SKM-1 (cell line): ENCODE results near the gene CSPG5.

Source experiments
- DNase-seq: peaks from one replicate; lab custom pipeline; 2025; ENCODE audit not compliant: unreplicated experiment; lab: John Stamatoyannopoulos, UW

The CSPG5 gene, protein sequence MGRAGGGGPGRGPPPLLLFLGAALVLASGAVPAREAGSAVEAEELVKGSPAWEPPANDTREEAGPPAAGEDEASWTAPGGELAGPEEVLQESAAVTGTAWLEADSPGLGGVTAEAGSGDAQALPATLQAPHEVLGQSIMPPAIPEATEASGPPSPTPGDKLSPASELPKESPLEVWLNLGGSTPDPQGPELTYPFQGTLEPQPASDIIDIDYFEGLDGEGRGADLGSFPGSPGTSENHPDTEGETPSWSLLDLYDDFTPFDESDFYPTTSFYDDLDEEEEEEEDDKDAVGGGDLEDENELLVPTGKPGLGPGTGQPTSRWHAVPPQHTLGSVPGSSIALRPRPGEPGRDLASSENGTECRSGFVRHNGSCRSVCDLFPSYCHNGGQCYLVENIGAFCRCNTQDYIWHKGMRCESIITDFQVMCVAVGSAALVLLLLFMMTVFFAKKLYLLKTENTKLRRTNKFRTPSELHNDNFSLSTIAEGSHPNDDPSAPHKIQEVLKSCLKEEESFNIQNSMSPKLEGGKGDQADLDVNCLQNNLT

DNA sequence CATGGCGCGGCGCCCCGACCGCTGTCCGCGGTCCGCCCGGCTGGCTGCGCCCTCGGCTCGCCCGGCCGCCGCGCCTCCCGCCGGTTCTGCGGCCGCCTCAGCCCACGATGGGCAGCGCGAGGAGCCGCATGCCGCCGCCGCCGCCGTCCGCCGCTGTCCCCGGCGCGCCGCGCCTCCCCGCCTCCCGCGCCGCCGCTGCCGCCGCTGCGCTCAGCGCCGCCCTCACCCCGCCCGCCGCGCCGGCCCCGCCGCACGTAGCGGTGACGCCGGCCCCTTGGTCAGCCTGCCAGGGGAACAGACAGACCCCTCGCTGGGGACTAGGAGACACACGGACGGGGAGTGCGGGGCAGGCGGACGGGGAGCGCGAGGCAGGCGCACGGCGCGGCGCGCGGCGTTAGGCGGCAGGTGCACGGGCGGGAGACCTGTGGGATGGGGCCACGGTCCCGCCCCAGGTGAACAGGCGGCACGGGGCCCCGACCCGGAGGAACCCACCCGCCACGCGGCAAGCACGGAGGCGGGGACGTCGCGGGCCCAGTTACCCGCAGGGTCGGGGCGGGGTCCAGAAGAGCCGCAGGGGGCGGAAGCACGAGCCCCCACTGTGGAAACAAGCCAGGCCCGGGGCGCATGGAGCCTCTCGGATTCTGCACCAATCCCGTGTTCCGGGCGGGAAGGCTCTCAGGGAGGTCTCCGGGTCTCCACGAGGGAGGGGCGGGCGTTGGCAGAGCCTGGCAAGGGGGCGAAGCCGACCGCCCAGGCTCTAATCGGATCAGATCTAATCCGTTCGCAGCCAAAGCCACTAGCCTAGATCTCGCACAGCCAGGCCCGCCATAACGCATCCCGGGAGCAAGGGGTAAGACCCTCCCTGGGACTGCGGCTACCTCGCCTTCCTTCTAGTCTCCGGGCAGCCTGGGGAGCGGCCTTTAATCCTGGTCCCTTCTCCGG is at the start of gene CSPG5:
CSPG5 (minus strand) TSS at position 175 of the 942 bp plus-strand sequence; CDS start at position 3, 172 bp downstream.
- DNase-seq, result no peak

DNA sequence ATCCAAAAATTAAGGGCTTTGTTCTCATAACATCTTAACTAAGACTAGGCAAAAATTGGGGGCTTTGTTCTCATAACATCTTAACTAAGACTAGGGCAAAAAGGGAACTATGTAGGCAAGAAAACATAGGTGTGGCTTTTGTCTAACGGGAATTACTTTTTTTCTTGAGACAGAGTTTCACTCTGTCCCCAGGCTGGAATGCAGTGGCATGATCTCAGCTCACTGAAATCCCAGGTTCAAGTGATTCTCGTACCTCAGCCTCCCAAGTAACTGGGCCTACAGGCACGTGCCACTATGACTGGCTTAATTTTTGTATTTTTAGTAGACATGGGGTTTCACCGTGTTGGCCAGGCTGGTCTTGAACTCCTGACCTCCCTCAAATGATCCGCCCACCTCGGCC is 49.8 kb upstream of the CSPG5 start:
- no peak for DNase-seq

DNA sequence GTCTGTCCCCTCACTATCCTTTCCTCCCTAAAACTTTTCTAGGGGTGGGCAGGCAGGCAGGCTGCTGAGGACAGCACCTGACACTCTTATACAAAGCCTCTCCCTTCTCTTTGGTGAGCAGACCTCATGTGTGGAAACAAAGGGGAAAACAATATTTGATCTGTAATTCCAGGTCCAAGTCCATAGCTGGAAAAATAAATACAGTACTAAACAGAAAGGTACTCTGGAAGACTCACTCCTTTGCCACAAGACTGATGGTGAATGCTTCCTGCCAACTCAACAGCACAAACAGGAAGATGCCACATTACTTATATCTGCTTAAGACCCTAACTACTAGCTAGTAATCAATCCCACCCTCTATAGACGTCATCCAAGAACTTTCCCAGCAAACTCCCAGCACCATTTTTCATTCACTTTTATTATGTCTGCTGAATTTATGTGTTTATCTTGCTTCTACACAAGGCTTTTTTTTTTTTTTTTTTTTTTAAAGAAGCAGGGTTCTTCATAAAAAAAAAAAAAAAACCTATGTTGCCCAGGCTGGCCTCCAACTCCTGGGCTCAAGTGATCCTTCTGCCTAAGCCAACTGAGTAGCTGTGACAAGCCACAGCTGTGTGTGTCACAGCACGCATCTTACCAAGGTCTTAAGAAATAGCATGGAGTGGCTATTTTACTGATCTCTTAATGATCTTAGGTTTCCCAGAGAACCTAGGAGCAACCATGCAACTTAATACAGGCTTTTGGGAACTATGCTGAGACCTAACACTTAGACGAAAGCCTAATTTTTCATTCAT is 44.2 kb upstream of the CSPG5 start:
- DNase-seq, result no peak

DNA sequence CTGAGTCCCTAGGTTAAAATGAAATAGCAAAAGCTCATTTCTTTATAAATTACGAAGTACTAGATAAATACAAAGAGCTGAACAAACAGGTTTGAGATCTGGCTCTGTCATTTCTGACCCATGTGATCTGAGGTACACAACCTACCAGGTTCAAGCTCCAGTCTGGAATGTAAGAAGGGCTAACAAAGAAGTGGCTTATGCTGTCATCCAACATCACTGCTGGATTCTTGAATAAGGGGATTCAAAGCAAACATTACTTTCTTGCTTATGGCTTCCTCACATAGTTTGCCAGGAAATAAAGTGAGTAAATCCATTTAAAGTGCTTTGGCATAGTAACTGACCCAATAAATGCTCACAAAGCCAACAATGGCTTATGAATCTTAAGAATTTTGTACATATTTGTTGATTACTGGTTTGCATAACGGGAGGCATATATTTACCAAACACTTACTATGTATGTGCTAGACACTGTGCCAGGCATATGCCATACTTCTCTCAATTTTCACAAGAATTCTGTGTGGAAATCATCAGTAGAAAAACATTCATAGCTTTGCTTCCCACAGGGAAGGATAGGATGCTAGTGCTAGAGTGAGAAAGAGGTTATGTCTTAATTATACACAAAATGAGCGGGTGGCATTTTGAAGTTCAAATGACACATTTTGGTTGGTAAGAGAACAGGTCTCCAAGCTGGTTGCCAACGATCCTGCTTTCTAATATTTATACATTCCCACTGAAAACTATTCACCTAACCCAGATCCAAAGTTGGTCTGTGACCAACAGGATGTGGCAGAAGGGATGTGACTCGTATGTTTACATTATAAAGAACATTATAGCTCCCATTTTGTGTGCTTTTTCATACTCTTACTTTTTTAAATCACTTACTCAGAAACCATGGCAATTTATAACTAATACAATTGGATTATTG is 38.7 kb upstream of the CSPG5 start:
- DNase-seq, result no peak

DNA sequence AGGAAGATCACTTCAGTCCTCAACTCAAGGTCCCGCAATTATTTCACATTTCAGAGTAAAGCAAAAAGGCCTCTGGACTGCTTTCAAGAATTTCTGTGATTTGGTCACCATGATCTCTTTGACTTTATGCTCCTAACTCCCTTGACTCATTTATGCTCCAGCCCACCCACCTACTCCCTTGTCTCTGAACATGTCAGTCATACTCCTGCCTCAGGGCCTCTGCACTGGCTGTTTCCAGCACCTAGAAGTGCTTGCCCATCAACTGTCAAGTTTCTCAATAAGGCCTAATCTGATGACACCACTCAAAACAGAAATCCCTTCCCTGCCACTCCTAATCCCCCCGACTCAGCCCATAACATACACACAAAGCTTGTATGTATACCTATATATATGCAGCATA is 36.1 kb upstream of the CSPG5 start:
- DNase-seq, result no peak

DNA sequence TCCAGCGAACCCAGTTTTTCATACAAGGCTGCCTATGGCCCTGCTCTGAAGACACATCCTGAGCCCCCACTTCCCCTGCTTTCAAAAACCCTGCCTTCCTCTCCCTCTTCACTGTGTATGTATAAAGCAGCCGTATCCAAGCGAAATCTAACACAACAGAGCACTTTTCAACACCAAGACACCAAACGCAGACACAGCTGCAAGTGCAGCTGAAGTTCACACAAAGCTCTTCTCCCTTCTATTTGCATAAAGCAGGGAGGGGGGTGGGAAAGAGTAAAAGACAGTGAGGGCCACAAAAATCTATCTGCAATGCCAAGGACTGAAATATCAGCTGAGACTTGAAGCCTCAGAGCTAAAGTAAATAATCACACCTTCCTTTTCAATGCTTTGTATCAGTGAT is 35.1 kb upstream of the CSPG5 start:
- DNase-seq, result no peak

DNA sequence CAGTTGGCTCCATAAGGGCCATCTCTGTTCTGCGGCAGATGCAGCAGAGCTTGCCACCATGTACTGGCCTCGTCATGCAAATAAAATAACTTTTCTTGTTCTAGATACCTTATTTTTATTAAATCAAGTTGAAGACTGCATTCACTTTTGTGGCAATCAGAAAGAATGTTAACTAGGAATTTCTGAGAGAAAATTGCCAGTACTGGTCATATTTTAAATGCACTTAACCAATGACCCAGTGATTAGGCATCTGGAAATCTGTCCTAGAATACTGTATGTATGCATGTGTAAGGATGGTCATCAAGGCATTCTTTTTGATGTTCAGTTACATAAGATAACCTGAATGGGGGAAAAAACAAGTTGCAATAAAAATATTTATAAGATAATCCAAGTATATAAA is 34.2 kb upstream of the CSPG5 start:
- no peak for DNase-seq

DNA sequence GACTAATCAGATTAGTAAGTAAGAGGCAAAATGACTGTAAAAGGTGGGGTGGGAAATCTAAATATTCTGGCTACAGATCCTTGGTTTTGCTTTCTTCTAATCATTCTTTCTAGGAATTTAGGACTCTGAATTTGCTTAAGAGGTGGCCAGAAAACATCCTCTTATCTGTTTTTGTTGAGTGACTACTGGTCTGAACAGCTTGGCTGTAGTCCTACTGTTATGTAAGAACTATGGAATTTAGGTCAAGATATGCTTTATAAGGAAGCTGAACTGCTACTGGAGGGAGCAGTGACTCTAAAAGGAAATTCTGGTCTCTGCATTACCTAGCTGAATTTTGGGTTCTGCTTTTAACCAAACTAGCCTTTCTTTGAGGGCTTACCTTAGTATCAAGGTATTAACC is 33.5 kb upstream of the CSPG5 start:
- DNase-seq, result no peak

DNA sequence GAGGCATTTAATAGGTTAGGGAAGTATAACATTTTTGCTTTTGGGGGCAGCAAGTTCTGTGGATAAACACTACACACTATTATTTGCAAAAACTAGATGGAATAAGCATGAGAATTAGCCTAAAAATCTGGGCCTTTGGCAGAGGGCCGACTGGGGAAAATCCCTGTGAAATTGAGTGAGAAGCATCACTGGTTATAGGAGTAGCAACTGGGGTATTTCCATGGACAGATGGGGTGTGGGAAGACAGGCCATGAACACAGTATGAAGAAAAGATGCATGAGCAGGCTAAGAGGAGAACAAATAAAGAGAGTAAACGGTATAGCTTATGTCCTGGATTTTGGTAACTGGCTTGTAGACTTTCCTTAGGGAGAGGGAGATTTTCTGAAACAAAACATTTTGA is 32.9 kb upstream of the CSPG5 start:
- DNase-seq, result no peak

DNA sequence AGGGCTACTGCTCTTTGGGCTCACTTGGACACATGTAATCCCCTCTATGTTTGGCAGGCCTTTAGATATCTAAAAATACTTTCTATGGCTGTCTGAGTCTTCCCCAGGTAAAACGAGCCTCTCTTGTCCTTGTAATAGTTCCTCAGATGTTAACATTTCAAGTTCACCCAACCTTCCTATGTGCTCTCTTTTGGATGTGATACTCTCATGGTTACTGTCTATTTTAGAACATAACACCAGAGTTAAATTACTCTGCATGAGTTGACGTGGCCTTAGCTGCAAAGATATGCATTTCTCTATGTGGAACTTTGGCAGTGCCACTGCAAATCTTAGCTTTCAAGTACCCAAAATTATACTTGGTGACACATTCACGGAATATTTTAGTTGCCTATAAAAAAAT is 31.9 kb upstream of the CSPG5 start:
- DNase-seq, result no peak

DNA sequence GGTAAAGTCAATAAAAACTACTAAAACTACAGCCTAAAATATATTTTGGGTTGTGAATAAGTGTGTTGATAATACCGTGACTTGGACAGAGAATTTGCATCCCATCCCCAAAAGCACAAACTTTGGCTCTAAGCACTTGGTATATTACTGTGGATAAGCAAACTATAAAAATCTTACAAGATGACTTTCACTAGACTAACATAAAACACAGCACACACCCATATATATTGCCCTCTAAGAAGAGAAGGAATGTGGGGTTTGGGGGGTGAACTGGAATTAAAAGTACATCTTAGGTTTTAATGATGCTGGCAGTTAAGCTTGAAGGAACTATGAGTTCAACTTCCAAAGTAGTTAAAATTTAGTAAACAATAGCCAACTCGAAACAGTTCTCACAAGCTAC is 28.7 kb upstream of the CSPG5 start:
- DNase-seq, result no peak

DNA sequence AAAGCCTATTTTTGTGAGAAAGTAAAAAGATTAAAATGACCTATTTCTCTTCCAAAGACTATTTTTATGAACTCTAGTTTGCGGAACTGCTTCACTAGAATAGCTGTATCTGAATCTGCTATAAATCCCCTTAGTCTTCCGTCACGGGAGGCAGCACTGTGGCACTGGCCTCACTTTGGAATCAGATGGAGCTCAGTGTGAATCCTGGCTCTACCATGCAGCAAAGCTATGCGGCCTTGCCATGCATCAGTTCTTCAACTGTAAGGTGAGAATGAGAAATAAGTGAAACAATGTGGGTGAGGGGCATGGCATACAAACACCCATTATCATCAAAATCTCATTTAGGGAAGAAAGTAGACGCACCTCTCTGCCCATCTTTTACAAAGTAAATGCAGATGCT is 27.5 kb upstream of the CSPG5 start:
- DNase-seq, result no peak

DNA sequence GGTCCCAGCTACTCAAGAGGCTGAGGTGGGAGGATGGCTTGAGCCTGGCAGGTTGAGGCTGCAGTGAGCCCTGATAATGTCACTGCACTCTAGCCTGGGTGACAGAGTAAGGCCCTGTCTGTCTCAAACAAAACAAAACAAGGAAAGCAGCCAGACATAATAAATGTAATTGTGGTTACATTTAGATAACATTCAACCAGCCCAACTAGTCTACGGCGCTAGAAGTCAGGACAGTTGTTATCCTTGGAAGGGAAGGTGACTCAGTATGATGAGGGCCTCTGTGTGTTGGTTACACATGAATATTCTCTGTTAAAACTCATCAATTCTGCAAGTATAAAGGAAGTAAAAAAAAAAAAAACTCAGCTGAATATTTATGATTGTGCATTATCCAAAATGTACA is 27.0 kb upstream of the CSPG5 start:
- no peak for DNase-seq

DNA sequence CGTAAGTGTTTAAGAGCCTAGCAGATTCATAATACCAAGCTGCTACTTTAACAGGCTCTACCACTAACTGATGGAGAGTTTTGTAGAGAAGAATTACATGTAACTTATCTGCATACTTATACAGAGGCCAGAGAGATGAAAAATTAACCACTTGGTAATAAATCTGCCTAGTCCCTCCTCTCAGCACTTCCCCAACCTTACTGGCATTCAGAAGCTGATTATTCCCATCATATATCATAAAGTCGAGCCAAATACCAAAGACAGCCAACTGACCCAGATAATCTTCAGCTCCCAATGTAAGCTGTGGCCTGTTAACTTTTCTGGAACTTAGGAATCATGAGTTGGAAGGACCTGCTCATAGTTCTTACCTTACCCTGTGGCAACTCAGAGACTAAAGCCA is 25.5 kb upstream of the CSPG5 start:
- DNase-seq, result no peak

DNA sequence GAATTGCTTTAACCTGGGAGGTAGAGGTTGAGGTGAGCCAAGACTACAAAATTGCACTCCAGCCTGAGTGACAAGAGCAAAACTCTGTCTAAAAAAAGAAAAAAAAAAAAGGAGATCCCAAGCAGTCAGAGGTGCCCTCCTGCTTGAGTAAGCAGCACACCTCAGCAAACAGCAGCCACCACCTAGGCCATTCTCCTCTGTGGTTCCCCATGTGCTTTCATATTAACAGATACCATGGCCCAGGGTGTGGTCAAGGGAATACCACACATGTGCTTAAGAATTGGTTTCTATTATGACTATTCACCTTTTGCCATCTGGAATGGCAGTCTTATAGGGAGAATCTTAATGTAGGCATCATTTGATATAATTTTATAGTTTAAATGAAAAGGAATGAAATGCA is 24.7 kb upstream of the CSPG5 start:
- DNase-seq, result no peak

DNA sequence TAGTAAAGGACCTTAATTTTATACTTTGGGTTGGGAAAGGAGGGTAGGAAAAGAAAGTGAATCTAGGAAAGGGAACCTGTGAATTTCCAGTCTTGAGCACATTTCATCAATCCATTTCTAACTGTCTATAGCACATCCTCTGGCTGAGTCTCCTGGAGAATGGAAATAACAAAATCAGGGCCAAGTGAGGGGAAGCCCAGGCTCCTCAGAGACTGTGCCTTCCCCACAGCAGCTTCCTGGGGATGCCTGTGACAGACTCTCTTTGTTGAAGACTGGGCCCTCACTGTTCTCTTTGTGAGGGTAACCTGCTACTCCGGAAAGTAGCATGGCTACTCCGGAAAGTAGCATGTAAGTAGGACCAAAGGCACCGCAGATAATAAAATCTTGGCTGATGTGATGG is 22.6 kb upstream of the CSPG5 start:
- no peak for DNase-seq

DNA sequence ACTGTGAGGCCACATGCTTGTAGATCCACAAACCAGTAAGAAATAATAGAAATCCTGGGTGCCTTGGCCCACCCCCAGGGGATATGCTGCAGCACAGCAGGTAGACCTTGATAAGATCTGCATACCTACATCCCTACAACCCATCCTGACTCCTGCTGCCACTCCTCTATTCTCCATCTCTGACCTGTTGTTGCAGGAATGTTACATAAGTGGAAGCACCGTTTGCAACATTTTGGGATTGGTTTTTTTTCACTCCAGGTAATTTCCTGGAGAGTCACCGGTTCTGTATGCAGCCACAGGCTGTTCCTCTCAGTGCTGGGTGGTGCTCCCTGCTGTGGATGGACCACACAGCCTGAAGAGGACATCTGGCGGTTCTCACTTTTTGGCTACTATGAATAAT is 16.1 kb upstream of the CSPG5 start:
- DNase-seq, result no peak

DNA sequence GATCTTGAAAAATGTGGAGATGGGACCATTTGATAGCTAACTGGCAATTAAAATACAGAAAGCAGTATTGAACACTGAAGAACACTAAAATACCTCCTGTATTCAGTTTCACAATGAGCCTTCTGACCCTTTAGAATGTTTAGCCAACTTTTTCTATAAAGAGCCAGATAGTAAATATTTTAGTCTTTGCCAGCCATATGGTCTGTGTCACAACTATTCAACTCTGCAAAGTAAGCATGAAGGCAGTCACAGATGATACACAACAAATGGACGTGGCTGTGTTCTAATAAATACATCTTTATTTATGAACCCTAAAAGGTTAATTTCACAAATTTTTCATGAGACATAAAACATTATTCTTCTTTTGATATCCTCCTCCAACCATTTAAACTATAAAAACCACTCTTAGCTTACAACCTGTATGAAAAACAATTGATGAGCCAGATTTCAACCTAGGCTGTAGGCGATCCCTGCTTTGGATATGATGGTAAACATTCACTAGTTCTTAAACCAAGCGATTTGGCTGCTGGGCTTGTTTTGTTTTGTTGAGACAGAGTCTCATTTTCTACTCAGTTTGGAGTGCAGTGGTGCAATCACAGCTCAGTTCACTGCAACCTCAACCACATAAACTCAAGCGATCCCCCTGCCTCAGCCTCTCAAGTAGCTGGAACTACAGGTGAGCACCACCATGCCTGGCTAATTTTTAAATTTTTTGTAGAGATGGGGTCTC is 13.6 kb upstream of the CSPG5 start:
- DNase-seq, result no peak

DNA sequence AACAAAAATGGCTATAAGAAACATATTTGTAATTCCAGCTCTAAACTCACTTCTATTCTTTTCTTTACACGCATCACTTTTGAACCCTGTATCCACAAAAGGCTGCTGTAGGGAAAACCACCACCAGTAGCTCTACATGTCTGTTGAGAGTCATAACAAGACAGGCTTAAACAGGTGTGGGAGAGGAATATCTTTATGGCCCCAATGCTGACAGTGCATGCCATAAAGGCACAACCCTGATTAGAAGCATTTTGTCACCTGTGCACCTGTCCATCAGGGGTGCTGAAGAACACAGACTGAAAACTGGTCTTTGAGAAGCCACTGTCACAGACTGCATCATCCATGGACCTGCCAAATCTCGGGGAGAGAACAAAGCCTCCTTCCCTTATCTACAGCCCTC is 11.6 kb upstream of the CSPG5 start:
- no peak for DNase-seq
